ENCODE data around the gene NUP98.

GRCh38 chr11:3722100-3722499, 75.3 kb downstream of the NUP98 start:
- TF ChIP-seq, protein P1, sequence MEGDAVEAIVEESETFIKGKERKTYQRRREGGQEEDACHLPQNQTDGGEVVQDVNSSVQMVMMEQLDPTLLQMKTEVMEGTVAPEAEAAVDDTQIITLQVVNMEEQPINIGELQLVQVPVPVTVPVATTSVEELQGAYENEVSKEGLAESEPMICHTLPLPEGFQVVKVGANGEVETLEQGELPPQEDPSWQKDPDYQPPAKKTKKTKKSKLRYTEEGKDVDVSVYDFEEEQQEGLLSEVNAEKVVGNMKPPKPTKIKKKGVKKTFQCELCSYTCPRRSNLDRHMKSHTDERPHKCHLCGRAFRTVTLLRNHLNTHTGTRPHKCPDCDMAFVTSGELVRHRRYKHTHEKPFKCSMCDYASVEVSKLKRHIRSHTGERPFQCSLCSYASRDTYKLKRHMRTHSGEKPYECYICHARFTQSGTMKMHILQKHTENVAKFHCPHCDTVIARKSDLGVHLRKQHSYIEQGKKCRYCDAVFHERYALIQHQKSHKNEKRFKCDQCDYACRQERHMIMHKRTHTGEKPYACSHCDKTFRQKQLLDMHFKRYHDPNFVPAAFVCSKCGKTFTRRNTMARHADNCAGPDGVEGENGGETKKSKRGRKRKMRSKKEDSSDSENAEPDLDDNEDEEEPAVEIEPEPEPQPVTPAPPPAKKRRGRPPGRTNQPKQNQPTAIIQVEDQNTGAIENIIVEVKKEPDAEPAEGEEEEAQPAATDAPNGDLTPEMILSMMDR (IDR thresholded peaks at IDR 0.05), result no peak
- no peak for TF ChIP-seq POLR2A (IDR thresholded peaks at IDR 0.05)

All from ovary (tissue), 3 donors.